ENCODE data around the gene TEX19.

- peak; percentile 92 for TF ChIP-seq CTCF (IDR thresholded peaks at IDR 0.05; ENCODE audit: low read length)
- TF ChIP-seq EZH2 (IDR thresholded peaks at IDR 0.05; ENCODE audit: borderline replicate concordance, low read length): no peak
Observed at GRCh38 chr17:82351713-82352488, 7.1 kb upstream of the TEX19 start.

Data from OCI-LY1 (cell line).